Right forelimb (tissue), 1 donor: ENCODE results near the gene POLD4.
A peak's percentile ranks its signal among the peaks of the same experiment; 100 is the strongest.
"Not testable (repeated sequence)": the region's sequence is repeated elsewhere in the genome, so short reads cannot be mapped to it uniquely, and the experiment has no call there.

ENCODE experiments used
- DNase-seq: peaks from one replicate; pipeline ENCODE4 v3.0.0-alpha.2; 2018

POLD4 gene

DNA sequence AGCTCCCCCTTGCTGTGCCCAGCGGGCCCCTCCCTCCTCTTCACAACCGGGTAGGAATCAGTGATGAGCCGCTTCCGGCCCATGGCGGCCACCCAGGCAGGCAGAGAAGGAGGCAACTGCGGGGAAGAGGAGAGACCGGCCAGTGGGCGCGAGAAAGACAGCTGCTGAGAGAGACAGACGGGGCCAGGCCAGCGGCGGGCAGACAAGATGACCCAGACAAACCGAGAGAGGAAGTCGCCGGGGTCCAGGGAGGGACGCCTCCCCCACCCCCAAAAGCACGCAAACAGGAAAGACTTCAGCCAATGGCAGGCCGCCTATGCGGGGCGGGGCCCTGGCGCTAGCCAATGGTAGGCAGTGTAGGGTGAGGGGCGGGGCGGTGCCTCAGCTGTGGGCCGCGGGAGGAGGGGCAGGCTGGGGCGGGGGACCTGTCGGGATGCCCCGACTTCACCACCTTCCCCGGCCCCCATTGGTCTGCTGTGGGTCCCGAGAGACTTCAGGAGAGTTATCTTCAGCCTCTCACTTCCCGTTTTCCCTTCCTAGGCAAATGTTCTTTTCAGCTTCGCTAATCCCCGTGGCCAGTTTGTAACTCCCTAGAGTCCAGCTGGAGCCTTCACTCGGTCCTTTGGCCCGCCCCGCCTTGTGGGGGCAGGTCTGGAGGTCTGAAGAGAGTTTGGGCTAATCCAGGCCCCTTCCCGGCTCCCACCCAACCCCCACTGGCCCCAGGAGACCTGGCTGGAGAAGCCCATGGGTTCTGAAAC, at the start of gene POLD4:
TSS of gene POLD4 (minus strand) at position 230 of the 758 bp plus-strand sequence. CDS start at position 83, 147 bp downstream.
- peak; percentile 99 for DNase-seq

DNA sequence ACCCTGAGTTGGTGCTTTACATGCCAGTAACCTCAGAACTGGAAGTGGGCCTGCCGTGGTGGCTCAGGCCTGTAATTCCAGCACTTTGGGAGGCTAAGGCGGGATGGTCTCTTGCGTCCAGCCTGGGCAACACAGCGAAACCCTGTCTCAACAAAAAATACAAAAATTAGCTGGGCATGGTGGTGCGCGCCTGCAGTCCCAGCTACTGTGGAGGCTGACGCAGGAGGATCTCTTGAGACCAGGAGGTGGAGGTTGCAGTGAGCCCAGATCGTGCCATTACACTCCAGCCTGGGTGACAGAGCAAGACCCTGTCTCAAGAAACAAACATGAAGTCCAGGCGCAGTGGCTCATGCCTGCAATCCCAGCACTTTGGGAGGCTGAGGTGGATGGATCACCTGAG, 49.7 kb upstream of the POLD4 start:
- DNase-seq = not testable (repeated sequence)

DNA sequence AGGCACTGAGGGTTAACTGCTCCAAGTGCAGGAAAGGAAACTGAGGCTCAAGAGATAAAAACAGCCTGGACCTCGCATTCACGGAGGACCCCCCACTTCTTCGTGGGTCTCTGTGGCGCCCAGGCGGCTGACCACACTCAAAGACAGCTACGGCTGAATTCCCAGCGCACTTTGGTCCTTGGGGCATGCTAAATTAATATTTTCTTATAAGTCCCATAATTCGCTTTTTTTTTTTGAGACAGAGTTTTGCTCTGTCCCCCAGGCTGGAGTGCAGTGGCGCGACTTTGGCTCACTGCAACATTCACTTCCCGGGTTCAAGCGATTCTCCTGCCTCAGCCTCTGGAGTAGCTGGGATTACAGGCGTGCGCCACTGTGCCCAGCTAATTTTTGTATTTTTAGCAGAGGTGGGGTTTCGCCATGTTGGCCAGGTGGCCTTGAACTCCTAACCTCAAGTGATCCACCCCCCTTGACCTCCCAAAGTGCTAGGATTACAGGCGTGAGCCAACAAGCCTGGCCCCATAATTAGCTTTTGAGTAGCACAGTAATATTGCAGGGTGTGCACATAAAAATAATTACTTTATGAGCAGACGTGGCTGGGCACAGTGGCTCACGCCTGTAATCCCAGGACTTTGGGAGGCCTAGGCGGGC, 49.0 kb upstream of the POLD4 start:
- DNase-seq = not testable (repeated sequence)

DNA sequence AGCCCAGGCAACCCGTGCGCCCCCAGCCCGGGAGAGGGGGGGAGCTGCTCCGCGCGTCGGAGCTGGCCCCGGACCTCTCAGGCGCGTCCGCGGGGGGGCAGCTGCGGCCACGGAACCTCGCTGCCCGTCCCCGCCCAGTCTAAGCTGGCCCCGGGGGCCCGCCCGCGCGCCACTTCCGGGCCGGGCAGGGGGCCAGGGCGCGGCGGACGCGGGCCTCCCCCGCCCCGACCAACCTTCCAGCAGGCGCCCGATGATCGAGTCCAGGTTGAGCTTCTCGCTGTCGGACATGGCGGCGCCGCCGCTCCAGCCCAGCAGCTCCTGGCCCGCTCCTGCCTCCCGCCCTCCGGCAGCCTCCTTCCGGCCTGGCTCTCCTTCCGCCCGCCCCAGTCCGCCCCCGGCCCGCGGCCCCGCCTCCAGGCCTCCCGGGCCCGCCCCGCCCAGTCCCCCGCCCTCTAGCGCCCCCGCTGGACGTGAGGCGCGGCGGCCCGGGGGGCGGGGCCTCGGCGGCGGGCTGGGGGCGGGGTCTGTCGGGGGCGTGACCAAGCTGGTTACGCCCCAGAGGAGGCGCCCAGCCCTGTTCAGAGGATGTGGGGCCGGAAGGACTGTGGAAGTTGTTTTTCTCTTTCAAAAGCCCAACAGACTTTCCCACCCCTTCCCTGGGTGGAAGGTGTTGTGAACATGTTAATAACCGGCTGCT, 48.3 kb upstream of the POLD4 start, which contains the start of gene PPP1CA:
TSS of gene PPP1CA (minus strand) at position 364 of the 697 bp plus-strand sequence. CDS start at position 288, 76 bp downstream.
- peak; percentile 97 for DNase-seq

DNA sequence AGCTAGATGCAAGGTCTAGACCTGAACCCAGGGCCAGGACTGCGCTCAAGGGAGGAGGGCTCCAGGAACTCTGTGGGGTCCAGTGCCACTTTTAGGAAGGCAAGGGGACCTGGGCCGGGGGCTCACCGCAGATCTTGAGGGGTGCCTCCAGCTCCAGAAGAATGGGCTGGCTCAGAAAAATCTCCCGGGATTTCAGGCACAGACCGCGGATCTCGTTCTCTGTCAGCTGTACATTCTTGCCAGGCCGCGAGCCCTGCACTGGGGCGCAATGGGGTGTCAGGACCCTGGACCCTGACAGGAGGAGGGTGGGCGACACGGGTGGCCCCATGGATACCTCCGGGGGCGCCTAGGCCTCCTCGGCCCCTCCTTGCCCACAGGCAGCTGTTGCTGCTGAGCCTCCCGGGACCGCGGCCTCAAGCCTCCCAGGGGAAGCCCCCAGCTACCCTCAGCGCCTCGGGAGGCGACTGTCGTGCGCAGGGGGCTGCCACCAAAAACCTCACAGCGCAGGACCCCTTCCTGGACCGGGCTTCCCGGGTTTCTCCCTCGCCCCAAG, 47.7 kb upstream of the POLD4 start:
- DNase-seq = no peak

DNA sequence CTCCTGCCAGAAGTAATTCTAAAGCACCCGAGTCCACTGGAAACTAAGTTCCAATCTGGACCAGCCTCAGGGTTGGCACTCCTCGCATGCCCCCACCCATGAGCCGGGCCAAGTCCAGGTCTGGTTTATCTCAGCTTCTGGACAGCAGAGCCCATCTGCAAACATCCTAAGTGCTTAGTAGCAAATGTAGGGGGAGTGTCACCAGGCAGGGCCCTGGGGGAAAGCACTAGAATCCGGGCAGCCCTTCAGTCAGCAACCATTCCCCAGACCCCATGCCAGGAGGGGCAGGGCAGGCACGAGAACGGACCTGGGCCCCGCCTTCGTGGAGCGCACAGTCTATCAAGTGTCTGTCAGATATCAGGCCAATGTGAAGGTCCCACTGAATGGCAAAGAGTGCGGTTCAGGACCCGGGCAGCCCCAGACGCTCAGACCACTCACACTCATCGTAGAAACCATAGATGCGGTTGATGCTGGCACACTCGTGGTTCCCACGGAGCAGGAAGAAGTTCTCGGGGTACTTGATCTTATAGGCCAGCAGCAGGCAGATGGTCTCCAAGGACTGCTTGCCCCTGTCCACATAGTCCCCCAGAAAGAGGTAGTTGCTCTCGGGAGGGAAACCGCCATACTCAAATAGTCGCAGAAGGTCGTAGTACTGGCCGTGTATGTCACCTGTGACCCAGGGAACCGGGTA, 47.0 kb upstream of the POLD4 start:
- DNase-seq = peak; percentile 46

DNA sequence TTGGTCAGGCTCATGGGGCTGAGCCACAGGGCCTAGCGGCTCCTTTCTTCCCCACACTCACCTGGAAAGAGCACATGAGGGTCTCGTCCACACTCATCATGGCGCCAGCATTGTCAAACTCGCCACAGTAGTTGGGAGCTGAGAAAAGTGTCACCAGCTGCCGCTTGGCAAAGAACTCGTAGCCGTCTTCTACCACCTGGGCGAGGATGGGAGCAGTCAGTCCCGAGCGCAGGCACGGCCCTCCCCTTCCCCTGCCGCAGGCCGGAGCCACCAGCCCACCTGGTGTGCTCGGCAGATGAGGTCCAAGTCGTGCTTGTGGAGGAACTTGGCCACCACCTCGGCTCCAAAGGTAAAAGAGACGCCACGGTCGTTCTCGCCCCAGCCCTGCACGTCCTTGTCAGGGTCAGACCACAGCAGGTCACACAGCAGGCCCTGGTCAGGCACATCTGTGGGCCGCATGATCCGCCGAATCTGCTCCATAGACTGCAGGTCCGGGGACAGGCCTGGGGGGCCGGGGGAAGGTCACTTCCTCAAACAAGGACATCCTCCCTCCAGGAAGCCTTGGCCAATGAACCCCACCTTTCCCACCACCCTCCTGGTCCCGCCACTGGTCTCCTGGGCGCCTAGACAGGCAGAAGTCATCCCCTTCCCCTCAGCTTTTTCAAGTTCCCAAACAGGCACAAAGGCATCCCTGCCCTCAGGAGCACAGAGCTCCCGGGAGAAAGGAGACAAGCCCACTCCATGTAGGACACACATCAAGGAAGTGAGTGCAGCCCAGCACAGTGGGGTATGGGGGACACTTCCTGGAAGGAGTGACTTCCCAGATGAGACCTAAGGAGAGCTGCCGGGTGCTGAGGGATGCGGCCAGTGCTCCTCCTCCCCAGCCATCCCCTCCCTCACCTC, 45.6 kb upstream of the POLD4 start:
- no peak for DNase-seq

DNA sequence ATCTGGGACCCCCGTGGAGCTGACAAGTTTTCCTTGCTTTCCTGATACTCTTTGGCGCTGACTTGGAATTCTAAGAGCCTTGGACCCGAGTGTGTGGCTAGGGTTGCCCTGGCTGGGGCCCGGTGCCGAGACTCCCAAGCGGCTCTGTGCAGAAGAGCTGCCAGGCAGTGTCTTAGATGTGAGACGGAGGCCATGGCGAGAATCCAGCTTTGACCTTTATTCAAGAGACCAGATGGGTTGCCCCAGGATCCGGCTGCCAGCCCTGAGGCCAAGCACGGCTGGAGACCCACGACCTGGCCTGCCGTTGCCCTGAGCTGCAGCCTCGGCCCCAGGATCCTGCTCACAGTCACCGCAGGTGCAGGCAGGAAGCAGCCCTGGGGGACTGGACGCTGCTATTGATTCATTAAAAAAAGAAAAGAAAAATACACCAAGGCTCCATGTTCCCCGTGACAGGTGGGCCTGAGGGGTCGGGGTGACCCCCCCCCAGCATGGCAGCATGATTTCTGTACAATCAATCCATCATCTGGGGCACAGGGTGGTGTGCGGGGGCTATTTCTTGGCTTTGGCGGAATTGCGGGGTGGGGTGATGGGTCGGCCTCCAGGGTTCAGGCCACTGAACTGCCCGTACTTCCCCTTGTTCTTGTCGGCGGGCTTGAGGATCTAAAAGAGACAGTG, 44.8 kb upstream of the POLD4 start:
- peak; percentile 41 for DNase-seq

DNA sequence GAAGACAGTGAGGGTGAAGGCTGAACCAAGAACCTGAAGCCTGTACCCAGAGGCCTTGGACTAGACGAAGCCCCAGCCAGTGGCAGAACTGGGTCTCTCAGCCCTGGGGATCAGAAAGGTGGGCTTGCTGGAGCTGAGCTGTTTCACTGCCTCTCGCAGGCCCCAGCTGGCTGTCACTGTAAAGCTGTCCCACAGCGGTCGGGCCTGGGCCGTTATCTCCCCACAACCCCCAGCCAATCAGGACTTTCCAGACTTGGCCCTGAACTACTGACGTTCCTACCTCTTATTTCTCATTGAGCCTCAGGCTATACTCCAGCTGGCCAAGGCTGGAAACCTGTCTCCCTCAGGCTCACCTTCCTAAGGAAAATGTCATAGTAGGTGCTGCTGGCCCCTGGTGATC, 44.2 kb upstream of the POLD4 start:
- DNase-seq = peak; percentile 47

DNA sequence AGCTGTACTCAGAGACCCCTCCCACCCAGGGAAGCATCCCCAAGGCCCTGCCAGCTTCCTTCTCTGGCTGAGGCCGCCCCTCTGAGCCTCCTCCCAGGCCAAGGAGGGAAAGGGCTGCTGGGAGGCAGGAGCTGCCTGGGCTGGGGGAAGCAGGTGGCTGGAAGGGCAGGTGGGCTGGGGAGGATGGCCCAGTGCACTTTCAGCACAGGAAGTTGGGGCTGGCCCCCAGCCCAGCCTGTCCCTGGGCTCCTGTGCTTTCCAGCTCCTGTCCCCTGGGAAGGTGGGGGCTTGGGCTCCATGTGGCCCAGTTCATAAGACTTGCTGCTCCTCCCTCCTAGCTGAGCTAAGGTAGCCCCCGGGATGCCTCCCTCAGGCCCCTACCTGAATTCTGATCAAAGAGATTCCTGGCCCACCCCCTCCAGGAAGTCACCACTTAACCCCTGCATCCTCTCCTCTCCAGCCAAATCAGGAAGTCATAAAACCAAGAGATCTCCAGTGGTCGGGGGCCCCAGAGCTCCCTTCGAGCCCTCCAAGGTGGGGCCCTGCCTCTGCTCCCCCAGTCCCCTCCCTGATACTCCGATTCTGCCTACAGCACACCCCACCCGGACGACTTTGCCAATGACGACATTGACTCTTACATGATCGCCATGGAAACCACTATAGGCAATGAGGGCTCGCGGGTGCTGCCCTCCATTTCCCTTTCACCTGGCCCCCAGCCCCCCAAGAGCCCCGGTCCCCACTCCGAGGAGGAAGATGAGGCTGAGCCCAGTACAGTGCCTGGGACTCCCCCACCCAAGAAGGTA, 43.4 kb upstream of the POLD4 start:
- peak; percentile 48 for DNase-seq

DNA sequence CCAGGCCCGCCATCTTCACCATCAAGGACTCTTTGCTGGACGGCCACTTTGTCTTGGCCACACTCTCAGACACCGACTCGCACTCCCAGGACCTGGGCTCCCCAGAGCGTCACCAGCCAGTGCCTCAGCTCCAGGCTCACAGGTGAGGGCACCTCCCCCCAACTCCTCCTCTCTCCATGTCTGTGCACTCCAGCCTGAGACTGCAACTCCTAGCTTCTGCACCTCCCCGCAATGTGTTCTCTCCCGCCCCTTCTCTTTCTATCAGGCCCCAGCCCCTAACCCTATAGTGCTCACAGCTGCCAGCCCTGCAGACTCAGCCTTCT, 42.9 kb upstream of the POLD4 start:
- DNase-seq = no peak

DNA sequence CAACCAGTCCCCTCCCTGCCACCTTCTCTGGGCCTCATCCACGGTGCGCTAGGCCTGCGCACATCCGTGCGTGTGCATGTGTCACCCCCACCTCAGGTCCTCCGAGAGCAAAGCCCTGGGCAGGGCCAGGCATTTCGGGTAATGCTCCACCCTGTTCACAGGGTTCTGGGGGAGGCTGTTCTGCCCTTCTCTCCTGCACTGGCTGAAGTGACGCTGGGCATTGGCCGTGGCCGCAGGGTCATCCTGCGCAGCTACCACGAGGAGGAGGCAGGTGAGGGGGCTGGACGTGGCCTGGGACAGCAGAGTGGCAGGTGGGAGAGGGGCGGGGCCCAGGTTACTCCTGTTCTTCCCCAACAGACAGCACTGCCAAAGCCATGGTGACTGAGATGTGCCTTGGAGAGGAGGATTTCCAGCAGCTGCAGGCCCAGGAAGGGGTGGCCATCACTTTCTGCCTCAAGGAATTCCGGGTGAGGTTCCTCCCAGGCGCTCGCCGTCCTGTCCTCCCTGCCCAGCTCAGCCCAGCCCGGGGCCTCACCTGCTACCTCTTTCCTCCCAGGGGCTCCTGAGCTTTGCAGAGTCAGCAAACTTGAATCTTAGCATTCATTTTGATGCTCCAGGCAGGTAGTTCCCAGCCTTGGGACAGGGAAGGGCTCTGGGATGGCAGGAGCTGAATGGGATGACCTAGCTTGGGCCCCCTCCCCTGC, 42.4 kb upstream of the POLD4 start:
- no peak for DNase-seq

DNA sequence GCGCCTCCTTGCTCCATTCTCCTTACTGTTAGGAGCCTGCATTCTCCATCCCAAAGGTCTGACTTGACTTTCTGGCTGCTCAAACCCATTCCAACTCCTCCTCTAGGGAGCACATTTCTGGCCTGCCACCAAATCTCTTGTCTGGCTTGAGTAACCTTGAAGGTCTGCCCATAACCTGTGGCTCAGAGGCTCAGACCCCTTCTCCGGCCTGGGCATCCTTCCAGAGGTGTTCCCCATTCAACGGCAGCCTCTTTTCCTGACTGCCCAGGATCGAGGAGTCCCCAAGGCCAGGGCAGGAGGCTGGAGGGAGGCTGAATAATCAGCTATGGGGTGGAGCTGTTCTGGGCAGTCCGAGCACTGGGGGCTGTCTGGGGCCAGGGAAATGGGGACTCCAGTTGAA, 40.6 kb upstream of the POLD4 start:
- no peak for DNase-seq

DNA sequence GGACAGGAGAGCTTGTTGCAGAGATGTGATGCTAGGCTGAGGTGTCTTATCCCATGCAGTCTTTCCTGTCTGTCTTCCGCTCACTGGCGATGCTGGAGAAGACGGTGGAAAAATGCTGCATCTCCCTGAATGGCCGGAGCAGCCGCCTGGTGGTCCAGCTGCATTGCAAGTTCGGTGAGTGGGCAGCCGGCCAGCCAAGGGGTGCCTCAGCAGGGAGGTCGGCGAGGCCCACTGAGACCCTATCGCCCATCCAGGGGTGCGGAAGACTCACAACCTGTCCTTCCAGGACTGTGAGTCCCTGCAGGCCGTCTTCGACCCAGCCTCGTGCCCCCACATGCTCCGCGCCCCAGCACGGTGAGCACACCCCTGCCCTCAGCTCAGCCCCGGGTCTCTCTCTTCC, 40.1 kb upstream of the POLD4 start:
- DNase-seq = no peak

DNA sequence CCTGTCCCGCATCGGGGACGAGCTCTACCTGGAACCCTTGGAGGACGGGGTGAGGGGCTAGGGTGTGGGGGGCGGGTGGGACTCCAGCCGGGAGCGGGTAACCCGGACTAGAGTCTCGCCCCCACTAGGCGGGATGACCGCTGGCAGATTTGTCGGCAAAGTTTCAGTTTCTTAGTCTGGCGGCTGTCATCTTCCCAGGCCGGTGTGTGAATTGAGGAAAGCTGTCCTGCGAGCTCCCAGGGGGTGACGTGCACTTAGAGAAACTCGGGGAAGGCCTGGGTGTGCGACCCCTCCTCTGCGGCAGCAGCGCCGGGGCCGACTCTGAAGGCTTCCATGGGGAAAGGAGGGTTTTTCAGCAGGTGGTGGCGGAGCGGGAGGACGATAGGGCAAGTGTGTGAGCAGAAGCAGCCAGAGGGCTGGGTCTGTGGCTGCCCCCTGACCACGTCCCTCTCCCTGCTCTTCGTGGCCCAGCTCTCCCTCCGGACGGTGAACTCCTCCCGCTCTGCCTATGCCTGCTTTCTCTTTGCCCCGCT, 38.9 kb upstream of the POLD4 start:
- DNase-seq = no peak

DNA sequence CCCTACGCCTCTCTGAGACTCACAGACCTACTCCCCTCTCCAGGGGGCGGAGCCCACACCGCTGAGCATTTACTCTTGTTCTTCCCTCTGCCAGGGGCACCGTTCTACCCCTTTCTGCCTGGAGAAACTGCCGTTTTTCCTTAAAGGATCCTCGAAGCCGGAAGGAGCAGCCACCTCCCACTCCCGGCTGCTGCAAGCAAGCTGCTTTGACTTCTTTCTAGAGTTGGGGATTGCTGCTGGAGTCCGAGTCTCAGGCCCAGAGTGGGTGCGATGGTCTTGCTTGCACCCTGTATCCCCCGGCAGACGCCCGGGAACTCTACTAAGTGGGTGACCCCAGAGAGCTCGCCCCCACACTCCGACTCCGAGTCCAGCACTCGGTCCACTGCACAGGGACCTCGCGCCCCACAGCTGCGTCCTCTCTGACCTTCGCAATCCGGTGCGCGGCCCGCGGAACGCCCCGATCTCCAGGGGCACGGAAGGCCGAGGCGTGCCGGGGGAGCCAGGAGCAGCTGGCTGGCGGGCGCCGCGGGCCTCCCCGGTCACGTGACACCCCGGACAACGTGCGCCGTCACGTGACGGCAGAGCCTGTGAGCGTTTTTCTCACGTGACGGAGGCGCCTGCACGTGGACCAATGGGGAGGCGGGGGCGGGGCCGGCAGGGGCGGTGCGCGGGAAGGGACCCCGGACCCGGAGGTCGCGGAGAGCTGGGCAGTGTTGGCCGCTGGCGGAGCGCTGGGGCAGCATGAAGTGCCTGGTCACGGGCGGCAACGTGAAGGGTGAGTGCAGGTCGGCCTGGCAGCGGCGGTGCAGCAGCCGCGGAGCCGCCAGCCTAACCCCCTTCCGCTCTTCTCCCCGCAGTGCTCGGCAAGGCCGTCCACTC, 38.2 kb upstream of the POLD4 start, which contains the start of gene RAD9A:
TSS of gene RAD9A (plus strand) at position 683 of the 879 bp plus-strand sequence. CDS start at position 742, 59 bp downstream.
- peak; percentile 95 for DNase-seq

DNA sequence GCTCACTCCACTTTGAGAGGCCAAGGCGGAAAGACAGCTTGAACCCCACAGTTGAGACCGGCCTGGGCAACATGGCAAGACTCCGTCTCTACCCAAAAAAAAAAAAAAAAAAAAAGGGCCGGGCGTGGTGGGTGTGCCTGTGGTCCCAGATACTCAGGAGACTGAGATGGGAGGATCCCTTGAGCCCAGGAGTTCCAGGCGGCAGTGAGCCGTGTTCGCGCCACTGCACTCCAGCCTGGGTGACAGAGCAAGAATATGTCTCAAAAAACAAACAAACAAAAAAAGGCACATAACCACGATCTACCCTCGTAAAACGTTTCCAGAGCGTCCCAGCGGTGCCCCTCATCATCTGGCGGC, 37.6 kb upstream of the POLD4 start:
- DNase-seq = no peak

DNA sequence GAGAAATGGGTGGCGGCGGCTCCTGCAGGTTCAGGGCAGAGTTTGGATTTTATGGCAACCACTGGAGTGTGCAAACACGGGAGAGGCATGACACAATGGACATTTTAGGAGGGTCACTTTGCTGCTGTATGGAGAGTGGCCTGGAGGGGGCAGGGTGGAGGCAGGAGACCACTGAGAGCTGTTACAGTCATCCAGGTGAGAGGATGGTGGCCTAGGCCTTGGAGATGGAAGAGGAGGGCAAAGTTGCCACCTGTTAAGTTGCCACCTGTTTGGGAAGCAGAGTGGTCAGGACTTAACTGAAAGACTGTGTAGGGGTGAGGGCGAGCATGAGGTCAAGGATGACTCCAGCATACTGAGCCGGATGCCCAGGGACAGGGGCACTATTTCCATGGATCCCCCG, 36.1 kb upstream of the POLD4 start:
- DNase-seq = no peak
